Large intestine (tissue), 3 donors: ENCODE measurements around the gene HEPHL1. TPM values are rescaled to one million over a fixed set of nuclear protein-coding genes. Genes with fewer than 3 reads are reported as not detected.
"Not testable (repeated sequence)": the region's sequence is repeated elsewhere in the genome, so short reads cannot be mapped to it uniquely, and the experiment has no call there.

ENCODE experiments used
- DNase-seq, 2 donors: peaks; one replicate each; pipeline versions ENCODE4 v3.0.0 to v3.0.0-alpha.2; 2013
- H3K27ac ChIP-seq: one replicate; pipeline ENCODE4 v1.5.1; 2013; ENCODE audit warnings: low read length
- H3K27me3 ChIP-seq: 2 replicates; pipeline ENCODE4 v1.6.1; 2013; ENCODE audit warnings: low read length; ENCODE audit not compliant: control insufficient read depth, insufficient read depth
- H3K36me3 ChIP-seq: 2 replicates; pipeline ENCODE4 v1.6.1; 2013; ENCODE audit warnings: low read length; ENCODE audit not compliant: control insufficient read depth, insufficient read depth
- H3K4me1 ChIP-seq: one replicate; pipeline ENCODE4 v1.6.1; 2013; ENCODE audit warnings: low read length; ENCODE audit not compliant: control insufficient read depth, insufficient read depth
- H3K4me3 ChIP-seq: one replicate; pipeline ENCODE4 v1.5.1; 2013; ENCODE audit warnings: low read length
- H3K9me3 ChIP-seq: one replicate; pipeline ENCODE4 v1.6.1; 2013; ENCODE audit warnings: mild to moderate bottlenecking, low read depth, low read length, moderate library complexity; ENCODE audit not compliant: control insufficient read depth
- WGBS: methylation state at CpG from one replicate; pipeline ENCODE4 v1.1.5; 2013; ENCODE audit warnings: low lambda C conversion rate; ENCODE audit not compliant: insufficient coverage; 5-methylcytosine and 5-hydroxymethylcytosine counted together
- polyA plus RNA-seq: library from polyadenylated mRNA; unstranded; fragments of 120-200 nt; gene quantifications from one replicate; pipeline ENCODE4 v1.2.1, GENCODE V29; 2013

HEPHL1 gene
- polyA plus RNA-seq, 1 donor: 0.54 TPM

DNA sequence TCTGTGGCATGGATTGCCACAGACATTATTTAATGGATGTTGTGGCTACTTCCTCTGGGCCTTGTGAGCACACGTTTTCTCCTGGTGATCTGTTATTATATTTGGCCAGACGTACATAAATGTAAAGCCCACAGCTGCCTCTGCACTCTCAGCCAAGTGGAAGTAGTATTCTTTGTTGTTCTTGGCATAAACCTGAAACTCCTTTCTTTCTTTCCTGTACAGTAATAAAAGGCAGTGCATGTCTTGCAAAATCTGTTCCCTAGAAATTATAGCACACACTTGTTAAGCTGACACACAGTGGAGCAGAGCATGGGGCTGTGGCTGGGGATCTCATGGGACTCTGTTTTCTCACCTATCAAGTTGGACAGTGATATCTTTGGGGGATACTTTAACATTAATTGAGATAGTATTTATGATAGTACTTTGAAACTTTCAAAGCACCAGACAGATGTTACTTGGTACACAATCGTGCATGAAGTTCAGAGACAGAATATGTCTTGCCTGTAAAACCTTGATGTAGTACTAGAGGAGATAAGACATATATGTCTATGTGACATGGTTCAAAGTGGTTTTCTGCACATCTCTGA lies 128.4 kb downstream of the HEPHL1 start:
- Histone ChIP-seq H3K4me1 (peaks cover 49% of the 10 kb centered on the region), H3K27ac (peak overlapping the region; percentile 85), H3K36me3 (peaks cover 3% of the 10 kb centered on the region), H3K4me3 (no peak overlapping the region), H3K9me3 (no peaks in the 10 kb centered on the region), H3K27me3 (no peaks in the 10 kb centered on the region)
- no CpG with 5 or more reads among the region's 3 CpGs for WGBS
- DNase-seq: peak in 1 of 2 donors; percentile 57

GRCh38 chr11:94150056-94150455 lies 128.9 kb downstream of the HEPHL1 start:
- no peak for DNase-seq
- Histone ChIP-seq H3K4me1 (peaks cover 50% of the 10 kb centered on the region), H3K27me3 (no peaks in the 10 kb centered on the region), H3K4me3 (no peak overlapping the region), H3K9me3 (no peaks in the 10 kb centered on the region), H3K27ac (peak overlapping the region; percentile 85), H3K36me3 (peaks cover 3% of the 10 kb centered on the region)
- no CpG with 5 or more reads among the region's 3 CpGs for WGBS

DNA sequence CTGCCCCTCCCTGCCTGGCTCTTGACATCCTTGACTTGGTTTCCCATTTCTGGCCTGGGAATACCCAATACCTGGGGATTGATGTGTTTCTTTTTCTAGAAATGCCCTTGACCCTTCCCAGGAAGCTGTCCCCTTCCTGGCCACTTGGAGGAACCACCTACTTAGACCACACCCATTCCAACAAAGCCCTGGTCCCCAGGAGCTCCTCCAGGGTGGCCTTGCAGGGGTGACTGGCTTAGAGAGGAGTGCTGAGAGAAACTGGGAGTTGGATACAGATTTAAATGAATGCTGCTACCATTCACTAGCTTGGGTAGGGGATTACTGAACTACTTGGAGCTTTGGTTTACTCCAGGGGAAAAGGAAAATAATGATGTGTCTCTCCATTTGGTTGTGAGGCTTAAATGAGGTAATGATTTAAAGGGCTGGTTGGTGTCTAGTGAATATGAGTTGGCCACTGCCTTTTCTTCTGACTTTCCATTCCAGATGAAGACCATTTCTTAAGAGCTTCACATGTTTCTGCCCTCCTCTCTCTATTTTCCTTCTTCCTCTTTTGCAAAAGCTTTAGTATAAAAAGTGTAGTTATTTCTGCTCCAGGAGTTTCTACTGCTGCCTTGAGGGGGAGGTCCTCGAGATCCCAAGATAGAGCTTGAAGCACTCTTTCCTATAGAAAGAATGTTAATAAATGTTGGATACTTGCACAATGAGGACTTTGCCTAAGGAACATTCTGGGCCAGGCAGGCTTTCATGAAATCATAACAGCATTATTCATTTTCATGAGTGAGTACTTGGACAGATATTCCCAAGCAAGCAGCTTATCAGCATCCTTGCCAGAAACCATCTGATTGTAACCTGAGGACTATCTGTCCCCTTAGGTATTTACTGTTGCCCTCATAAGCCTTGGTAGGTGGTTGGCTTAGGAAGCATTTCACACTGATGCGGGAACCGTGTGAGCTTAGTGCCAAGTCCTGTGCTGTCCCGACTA lies 129.8 kb downstream of the HEPHL1 start:
- H3K9me3 ChIP-seq: no peaks in the 10 kb centered on the region
- H3K36me3 ChIP-seq: peaks cover 5% of the 10 kb centered on the region
- H3K4me3 ChIP-seq: no peak overlapping the region
- DNase-seq: peak; percentile 73 to 81
- WGBS: no CpG with 5 or more reads among the region's 4 CpGs
- peaks cover 50% of the 10 kb centered on the region for H3K4me1 ChIP-seq
- peak overlapping the region; percentile 85 for H3K27ac ChIP-seq
- no peaks in the 10 kb centered on the region for H3K27me3 ChIP-seq

GRCh38 chr11:94151903-94152677 lies 130.9 kb downstream of the HEPHL1 start:
- Histone ChIP-seq H3K36me3 (peaks cover 2% of the 10 kb centered on the region), H3K4me1 (peaks cover 50% of the 10 kb centered on the region), H3K9me3 (no peaks in the 10 kb centered on the region), H3K27me3 (no peaks in the 10 kb centered on the region), H3K4me3 (no peak overlapping the region), H3K27ac (peak overlapping the region; percentile 85)
- WGBS: no CpG with 5 or more reads among the region's 6 CpGs
- DNase-seq: peak in 1 of 2 donors; percentile 65

DNA sequence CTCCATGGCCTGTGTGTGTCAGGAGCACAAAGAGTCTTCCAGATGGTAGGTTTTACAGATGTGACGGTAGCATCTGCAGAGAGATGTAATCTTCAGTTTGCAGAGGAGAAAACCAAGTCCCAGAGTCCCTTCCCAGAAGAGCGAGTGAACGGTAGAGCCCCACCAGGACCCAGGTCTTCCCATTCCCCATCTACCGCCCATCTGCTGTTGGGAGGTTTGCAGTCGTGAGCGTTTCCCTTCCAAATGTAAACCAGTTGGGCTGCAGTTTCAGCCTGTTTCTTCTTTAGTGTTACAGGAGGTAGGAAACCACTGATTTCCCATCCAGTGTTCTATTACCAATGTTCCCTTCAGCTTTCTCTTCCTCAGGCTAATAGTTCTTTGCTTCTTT lies 131.5 kb downstream of the HEPHL1 start:
- no CpG with 5 or more reads among the region's 6 CpGs for WGBS
- Histone ChIP-seq H3K27ac (peak overlapping the region; percentile 85), H3K36me3 (peaks cover 2% of the 10 kb centered on the region), H3K4me3 (no peak overlapping the region), H3K9me3 (no peaks in the 10 kb centered on the region), H3K27me3 (no peaks in the 10 kb centered on the region), H3K4me1 (peaks cover 50% of the 10 kb centered on the region)
- no peak for DNase-seq

GRCh38 chr11:94153320-94153719 lies 132.2 kb downstream of the HEPHL1 start:
- H3K9me3 ChIP-seq: no peaks in the 10 kb centered on the region
- WGBS: no CpG with 5 or more reads among the region's 3 CpGs
- peaks cover 2% of the 10 kb centered on the region for H3K36me3 ChIP-seq
- H3K27ac ChIP-seq: peak overlapping the region; percentile 85
- no peaks in the 10 kb centered on the region for H3K27me3 ChIP-seq
- no peak overlapping the region for H3K4me3 ChIP-seq
- H3K4me1 ChIP-seq: peaks cover 43% of the 10 kb centered on the region
- peak in 1 of 2 donors; percentile 39 for DNase-seq

DNA sequence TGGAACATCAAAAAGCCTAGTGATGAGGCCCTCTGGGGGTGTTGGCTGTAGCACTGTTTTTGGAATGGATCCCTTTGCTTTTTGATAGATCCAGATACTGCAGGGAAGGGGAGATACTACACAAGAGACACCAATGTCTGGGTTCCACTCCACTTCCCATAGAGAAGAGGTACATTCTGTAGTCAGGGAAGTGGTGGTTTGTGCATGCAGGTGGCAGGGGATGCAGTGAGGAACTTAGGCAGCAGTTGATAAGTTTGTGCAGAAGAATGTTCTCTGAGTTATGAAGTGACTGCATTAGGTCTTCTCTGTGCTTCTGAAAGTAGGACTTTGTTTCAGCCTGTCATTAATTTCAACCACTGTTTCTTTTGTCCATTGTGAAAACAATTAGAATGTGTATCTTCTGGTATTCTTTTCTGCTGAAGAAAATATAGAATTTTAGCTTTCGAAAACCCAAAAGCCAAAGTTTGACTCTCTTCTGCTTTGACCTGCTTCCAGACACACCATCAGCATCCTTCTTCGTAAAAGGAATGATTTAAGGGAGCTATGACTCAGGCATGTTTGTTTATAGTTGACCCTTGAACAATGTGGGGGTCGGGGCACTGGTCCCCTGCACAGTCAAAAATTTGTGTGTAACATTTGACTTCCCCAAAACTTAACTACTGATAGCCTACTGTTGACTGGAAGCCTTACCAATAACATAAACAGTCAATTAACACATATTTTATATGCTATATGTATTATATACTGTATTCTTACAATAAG lies 133.1 kb downstream of the HEPHL1 start:
- Histone ChIP-seq H3K27me3 (no peaks in the 10 kb centered on the region), H3K4me1 (peaks cover 35% of the 10 kb centered on the region), H3K36me3 (peaks cover 2% of the 10 kb centered on the region), H3K9me3 (no peaks in the 10 kb centered on the region), H3K4me3 (no peak overlapping the region), H3K27ac (peak overlapping the region; percentile 85)
- 40% methylated on average over 1 of the region's 3 CpGs for WGBS
- no peak for DNase-seq

- H3K27ac ChIP-seq, H3K36me3 ChIP-seq, H3K9me3 ChIP-seq, DNase-seq, H3K4me3 ChIP-seq, H3K27me3 ChIP-seq: not testable (repeated sequence)
- H3K4me1 ChIP-seq: peaks cover 16% of the 10 kb centered on the region
- no CpG with 5 or more reads among the region's 3 CpGs for WGBS
Measured at GRCh38 chr11:94157339-94157738, 136.2 kb downstream of the HEPHL1 start.
